ENCODE measurements around the gene MBD3. TPM values are rescaled to one million over a fixed set of nuclear protein-coding genes. Genes with fewer than 3 reads are reported as not detected.
A peak's percentile ranks its signal among the peaks of the same experiment; 100 is the strongest.

Gene MBD3
- total RNA-seq, 1 experiment from 2014 or later = 65.6 TPM

GRCh38 chr19:1601613-1602064 lies 9.0 kb upstream of the MBD3 start:
- H3K36me3 Mint-ChIP-seq (ENCODE audit: insufficient read depth, unreplicated experiment) = peaks cover 47% of the 10 kb centered on the region

GRCh38 chr19:1599460-1599846 lies 6.8 kb upstream of the MBD3 start:
- TF ChIP-seq CTCF (IDR thresholded peaks at IDR 0.05; ENCODE audit: unreplicated experiment) = no peak
- BruUV-seq (replicated peaks) = no TSS peak
- Mint-ChIP-seq H3K27me3 (ENCODE audit: unreplicated experiment) (no peaks in the 10 kb centered on the region), H3K9me3 (ENCODE audit: low read depth, unreplicated experiment) (no peaks in the 10 kb centered on the region), H3K27ac (ENCODE audit: unreplicated experiment) (no peak overlapping the region), H3K4me1 (ENCODE audit: low read depth, unreplicated experiment) (no peaks in the 10 kb centered on the region), H3K36me3 (ENCODE audit: insufficient read depth, unreplicated experiment) (peaks cover 33% of the 10 kb centered on the region), H3K4me3 (ENCODE audit: low read depth, unreplicated experiment) (no peak overlapping the region)
- no peak for DNase-seq
- intact Hi-C loops (cut with micrococcal nuclease; ENCODE audit: unreplicated experiment) = no loop called here
- CTCF ChIA-PET = no interaction called here

More at GRCh38 chr19:1601613-1602064, 9.0 kb upstream of the MBD3 start:
- Mint-ChIP-seq H3K27ac (ENCODE audit: unreplicated experiment) (no peak overlapping the region), H3K4me3 (ENCODE audit: low read depth, unreplicated experiment) (no peak overlapping the region), H3K4me1 (ENCODE audit: low read depth, unreplicated experiment) (no peaks in the 10 kb centered on the region), H3K27me3 (ENCODE audit: unreplicated experiment) (no peaks in the 10 kb centered on the region), H3K9me3 (ENCODE audit: low read depth, unreplicated experiment) (no peaks in the 10 kb centered on the region)
- TF ChIP-seq CTCF (IDR thresholded peaks at IDR 0.05; ENCODE audit: unreplicated experiment) = no peak
- intact Hi-C loops (cut with micrococcal nuclease; ENCODE audit: unreplicated experiment) = no loop called here
- no peak for DNase-seq
- no TSS peak for BruUV-seq (replicated peaks)
- CTCF ChIA-PET = no interaction called here

DNA sequence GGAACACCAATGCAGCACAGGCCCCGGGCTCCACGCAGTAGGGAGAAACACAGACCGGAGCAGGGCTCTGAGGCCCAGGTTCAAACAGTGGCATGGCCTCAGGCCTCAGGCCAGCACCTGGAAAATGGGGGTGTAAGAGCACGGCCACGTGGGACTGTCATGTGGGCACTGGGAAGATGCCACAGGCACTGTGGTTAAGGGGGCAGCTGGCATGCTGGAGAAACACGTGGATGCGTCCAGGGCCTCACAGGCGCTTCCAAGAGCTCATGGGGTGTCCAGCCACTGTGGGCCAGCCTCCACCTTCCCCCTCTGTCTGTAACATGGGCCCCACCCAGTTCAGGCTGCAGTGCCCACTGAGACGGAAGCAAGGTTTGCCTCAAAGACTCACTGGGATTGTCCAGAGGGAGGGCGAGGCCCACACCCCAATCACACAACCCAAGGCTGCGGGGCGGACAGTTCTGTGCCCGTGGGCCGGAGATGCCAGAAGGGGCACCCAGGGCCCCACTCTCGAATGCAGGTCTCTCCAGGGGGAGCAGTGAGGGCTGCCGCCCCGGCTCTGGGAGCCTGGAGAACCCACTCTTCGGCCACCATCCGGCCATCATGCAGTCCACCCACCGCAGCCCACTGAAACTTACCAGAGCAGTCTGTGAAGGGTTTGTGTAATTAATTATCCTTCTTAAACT lies 6.3 kb upstream of the MBD3 start:
- no TSS peak for BruUV-seq (replicated peaks)
- Mint-ChIP-seq H3K27me3 (ENCODE audit: unreplicated experiment) (no peaks in the 10 kb centered on the region), H3K4me1 (ENCODE audit: low read depth, unreplicated experiment) (no peaks in the 10 kb centered on the region), H3K9me3 (ENCODE audit: low read depth, unreplicated experiment) (no peaks in the 10 kb centered on the region), H3K27ac (ENCODE audit: unreplicated experiment) (no peak overlapping the region), H3K36me3 (ENCODE audit: insufficient read depth, unreplicated experiment) (peaks cover 33% of the 10 kb centered on the region), H3K4me3 (ENCODE audit: low read depth, unreplicated experiment) (no peak overlapping the region)
- TF ChIP-seq CTCF (IDR thresholded peaks at IDR 0.05; ENCODE audit: unreplicated experiment) = no peak
- intact Hi-C loops (cut with micrococcal nuclease; ENCODE audit: unreplicated experiment) = no loop called here
- no peak for DNase-seq
- CTCF ChIA-PET = no interaction called here

DNA sequence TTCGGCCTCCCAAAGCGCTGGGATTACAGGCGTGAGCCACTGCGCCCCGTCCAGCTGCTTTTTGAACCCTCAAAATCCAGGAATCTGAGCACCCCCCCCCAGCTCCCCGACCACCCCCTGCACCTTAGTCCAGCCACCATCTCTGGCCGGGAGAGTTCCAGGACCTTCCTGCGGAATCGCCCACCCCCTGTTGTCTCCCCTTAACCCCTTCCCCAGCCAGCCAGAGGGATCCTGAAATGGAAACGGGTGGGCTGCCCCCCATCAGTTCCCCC lies 772 bp upstream of the MBD3 start:
- Mint-ChIP-seq H3K27ac (ENCODE audit: unreplicated experiment) (peak overlapping the region; percentile 77), H3K36me3 (ENCODE audit: insufficient read depth, unreplicated experiment) (peaks cover 52% of the 10 kb centered on the region), H3K4me3 (ENCODE audit: low read depth, unreplicated experiment) (peak overlapping the region; percentile 86), H3K27me3 (ENCODE audit: unreplicated experiment) (no peaks in the 10 kb centered on the region), H3K9me3 (ENCODE audit: low read depth, unreplicated experiment) (no peaks in the 10 kb centered on the region), H3K4me1 (ENCODE audit: low read depth, unreplicated experiment) (peaks cover 8% of the 10 kb centered on the region)
- no peak for DNase-seq
- CTCF ChIA-PET = interaction anchor here (1.4 kb wide), 1 partner anchor 232 kb away, joined by 4 read pairs; no protein-coding TSS in a partner anchor
- TF ChIP-seq CTCF (IDR thresholded peaks at IDR 0.05; ENCODE audit: unreplicated experiment) = no peak
- intact Hi-C loops (cut with micrococcal nuclease; ENCODE audit: unreplicated experiment) = no loop called here
- no TSS peak for BruUV-seq (replicated peaks)
